Measurements from ENCODE around the gene HLA-A.

Gene HLA-A

GRCh38 chr6:29949934-29950333 lies 7.6 kb downstream of the HLA-A start:
- Histone ChIP-seq H3K4me1 (no peaks in the 10 kb centered on the region), H3K4me3 (ENCODE audit: low read depth, low read length) (no peak overlapping the region), H3K9me3 (ENCODE audit: control insufficient read depth, low read length) (no peaks in the 10 kb centered on the region), H3K4me2 (ENCODE audit: low read length) (no peak overlapping the region), H3K27ac (no peak overlapping the region), H3K9ac (no peak overlapping the region), H3K36me3 (ENCODE audit: control insufficient read depth, insufficient read depth, low read length) (no peaks in the 10 kb centered on the region), H3K79me2 (no peaks in the 10 kb centered on the region), H2AFZ (no peak overlapping the region), H3K27me3 (ENCODE audit: control insufficient read depth, insufficient read depth, low read length) (no peaks in the 10 kb centered on the region)
- TF ChIP-seq CTCF (IDR thresholded peaks at IDR 0.05): no peak

- Histone ChIP-seq H3K79me2 (peaks cover 1% of the 10 kb centered on the region), H3K4me1 (no peaks in the 10 kb centered on the region), H3K9ac (no peak overlapping the region), H3K27me3 (ENCODE audit: control insufficient read depth, insufficient read depth, low read length) (no peaks in the 10 kb centered on the region), H3K4me3 (ENCODE audit: low read depth, low read length) (no peak overlapping the region), H2AFZ (no peak overlapping the region), H3K36me3 (ENCODE audit: control insufficient read depth, insufficient read depth, low read length) (no peaks in the 10 kb centered on the region), H3K4me2 (ENCODE audit: low read length) (no peak overlapping the region), H3K27ac (no peak overlapping the region), H3K9me3 (ENCODE audit: control insufficient read depth, low read length) (no peaks in the 10 kb centered on the region)
- TF ChIP-seq CTCF (IDR thresholded peaks at IDR 0.05): no peak
These were observed 9.6 kb downstream of the HLA-A start for GRCh38 chr6:29951882-29952281.

- no peak overlapping the region for H3K9ac ChIP-seq
- no peak overlapping the region for H3K4me2 ChIP-seq (ENCODE audit: low read length)
- no peaks in the 10 kb centered on the region for H3K27me3 ChIP-seq (ENCODE audit: control insufficient read depth, insufficient read depth, low read length)
- TF ChIP-seq CTCF (IDR thresholded peaks at IDR 0.05): no peak
- H3K27ac ChIP-seq: no peak overlapping the region
- H2AFZ ChIP-seq: no peak overlapping the region
- H3K79me2 ChIP-seq: peaks cover 7% of the 10 kb centered on the region
- no peak overlapping the region for H3K4me3 ChIP-seq (ENCODE audit: low read depth, low read length)
- H3K36me3 ChIP-seq (ENCODE audit: control insufficient read depth, insufficient read depth, low read length): no peaks in the 10 kb centered on the region
- no peaks in the 10 kb centered on the region for H3K9me3 ChIP-seq (ENCODE audit: control insufficient read depth, low read length)
- H3K4me1 ChIP-seq: no peaks in the 10 kb centered on the region
These were observed 10.7 kb downstream of the HLA-A start for GRCh38 chr6:29953001-29953441.

GRCh38 chr6:29953686-29954085 lies 11.4 kb downstream of the HLA-A start:
- TF ChIP-seq CTCF (IDR thresholded peaks at IDR 0.05): no peak
- no peaks in the 10 kb centered on the region for H3K4me1 ChIP-seq
- no peak overlapping the region for H3K9ac ChIP-seq
- H3K79me2 ChIP-seq: peaks cover 7% of the 10 kb centered on the region
- no peak overlapping the region for H3K4me3 ChIP-seq (ENCODE audit: low read depth, low read length)
- no peak overlapping the region for H3K4me2 ChIP-seq (ENCODE audit: low read length)
- H3K27ac ChIP-seq: no peak overlapping the region
- no peaks in the 10 kb centered on the region for H3K27me3 ChIP-seq (ENCODE audit: control insufficient read depth, insufficient read depth, low read length)
- H3K36me3 ChIP-seq (ENCODE audit: control insufficient read depth, insufficient read depth, low read length): no peaks in the 10 kb centered on the region
- no peak overlapping the region for H2AFZ ChIP-seq
- no peaks in the 10 kb centered on the region for H3K9me3 ChIP-seq (ENCODE audit: control insufficient read depth, low read length)

GRCh38 chr6:29954272-29954671 lies 11.9 kb downstream of the HLA-A start:
- TF ChIP-seq CTCF (IDR thresholded peaks at IDR 0.05): no peak

More at GRCh38 chr6:29954272-29954671, 11.9 kb downstream of the HLA-A start:
- no peaks in the 10 kb centered on the region for H3K9me3 ChIP-seq (ENCODE audit: control insufficient read depth, low read length)
- H3K27ac ChIP-seq: no peak overlapping the region
- H3K79me2 ChIP-seq: peaks cover 7% of the 10 kb centered on the region
- H2AFZ ChIP-seq: no peak overlapping the region
- H3K4me3 ChIP-seq (ENCODE audit: low read depth, low read length): no peak overlapping the region
- H3K9ac ChIP-seq: no peak overlapping the region
- H3K4me1 ChIP-seq: no peaks in the 10 kb centered on the region
- H3K27me3 ChIP-seq (ENCODE audit: control insufficient read depth, insufficient read depth, low read length): no peaks in the 10 kb centered on the region
- H3K4me2 ChIP-seq (ENCODE audit: low read length): no peak overlapping the region
- H3K36me3 ChIP-seq (ENCODE audit: control insufficient read depth, insufficient read depth, low read length): no peaks in the 10 kb centered on the region
